A673 (cell line): ENCODE data around the gene ENOX2.

Source experiments
- EZH2 ChIP-seq: fragments of 200-600 bp; sonication (generic); IDR thresholded peaks from 2 replicates; pipeline ENCODE4 v1.6.1; 2017; ENCODE audit warnings: borderline replicate concordance, low read depth, mild to moderate bottlenecking, mixed read lengths, antibody characterized with exemption, low read length; ENCODE audit not compliant: poor library complexity, severe bottlenecking
- TF ChIP-seq, protein P1 (sequence below): fragments of 300-800, 200-600 bp; sonication (generic); conservative IDR thresholded peaks from 2 replicates; pipeline ENCODE4 v1.5.1; 2017; ENCODE audit warnings: low read depth, mild to moderate bottlenecking, antibody characterized with exemption, low read length, moderate library complexity, mixed read lengths

DNA sequence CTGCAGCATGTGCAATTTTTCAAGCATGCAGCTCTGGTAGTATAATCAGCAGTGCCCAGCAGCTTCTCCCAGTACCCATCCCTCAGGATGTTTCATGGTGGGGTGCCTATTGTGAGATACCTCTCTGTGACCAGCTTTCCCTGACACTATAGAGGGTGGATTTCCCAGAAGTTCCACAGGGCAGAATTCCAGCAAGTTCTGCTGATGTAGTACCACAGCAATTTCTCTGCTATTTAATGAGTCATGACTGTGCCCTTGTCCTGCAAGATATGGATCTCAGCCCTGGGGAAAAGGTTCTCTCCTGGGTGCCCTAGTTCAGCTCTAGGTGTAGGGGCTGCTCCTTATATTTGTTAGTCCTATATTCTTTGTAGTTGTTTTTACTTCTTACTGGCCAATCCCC, 174.8 kb downstream of the ENOX2 start:
- no peak for TF ChIP-seq EZH2
- TF ChIP-seq, protein P1, sequence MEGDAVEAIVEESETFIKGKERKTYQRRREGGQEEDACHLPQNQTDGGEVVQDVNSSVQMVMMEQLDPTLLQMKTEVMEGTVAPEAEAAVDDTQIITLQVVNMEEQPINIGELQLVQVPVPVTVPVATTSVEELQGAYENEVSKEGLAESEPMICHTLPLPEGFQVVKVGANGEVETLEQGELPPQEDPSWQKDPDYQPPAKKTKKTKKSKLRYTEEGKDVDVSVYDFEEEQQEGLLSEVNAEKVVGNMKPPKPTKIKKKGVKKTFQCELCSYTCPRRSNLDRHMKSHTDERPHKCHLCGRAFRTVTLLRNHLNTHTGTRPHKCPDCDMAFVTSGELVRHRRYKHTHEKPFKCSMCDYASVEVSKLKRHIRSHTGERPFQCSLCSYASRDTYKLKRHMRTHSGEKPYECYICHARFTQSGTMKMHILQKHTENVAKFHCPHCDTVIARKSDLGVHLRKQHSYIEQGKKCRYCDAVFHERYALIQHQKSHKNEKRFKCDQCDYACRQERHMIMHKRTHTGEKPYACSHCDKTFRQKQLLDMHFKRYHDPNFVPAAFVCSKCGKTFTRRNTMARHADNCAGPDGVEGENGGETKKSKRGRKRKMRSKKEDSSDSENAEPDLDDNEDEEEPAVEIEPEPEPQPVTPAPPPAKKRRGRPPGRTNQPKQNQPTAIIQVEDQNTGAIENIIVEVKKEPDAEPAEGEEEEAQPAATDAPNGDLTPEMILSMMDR, result no peak
